Urinary bladder (tissue), 4 donors: ENCODE results near the gene KCNJ2. TPM values are rescaled to one million over a fixed set of nuclear protein-coding genes. Genes with fewer than 3 reads are reported as not detected.

Source experiments
- DNase-seq: peaks from one replicate; pipeline ENCODE4 v3.0.0-alpha.2; 2015; ENCODE audit errors: extremely low spot score
- H3K27ac ChIP-seq: one replicate; pipeline ENCODE4 v1.5.1; 2013; ENCODE audit warnings: low read depth, mild to moderate bottlenecking, moderate library complexity
- H3K36me3 ChIP-seq: one replicate; pipeline ENCODE4 v1.6.1; 2013; ENCODE audit warnings: mild to moderate bottlenecking, moderate library complexity; ENCODE audit not compliant: insufficient read depth
- H3K4me1 ChIP-seq: one replicate; pipeline ENCODE4 v1.6.1; 2013; ENCODE audit warnings: mild to moderate bottlenecking, moderate library complexity; ENCODE audit not compliant: insufficient read depth
- H3K4me3 ChIP-seq: one replicate; pipeline ENCODE4 v1.5.1; 2013; ENCODE audit warnings: low read depth, low read length
- WGBS: extraction: QIAGEN DNeasy Blood & Tissue Kit; methylation state at CpG from one replicate; pipeline ENCODE4 v1.1.7; 2013; 5-methylcytosine and 5-hydroxymethylcytosine counted together
- polyA plus RNA-seq: library from polyadenylated mRNA; stranded (reverse); fragments of 200-250 nt; gene quantifications from one replicate; pipeline ENCODE4 v1.2.3, GENCODE V29; 2013
- total RNA-seq: library from RNA; depleted of rRNA; stranded (reverse); fragments of >200 nt; gene quantifications from one replicate; pipeline ENCODE4 v1.2.3, GENCODE V29; 2014
- donor health status: healthy with polysubstance abuse.
- donor health status: healthy.

KCNJ2 gene
- total and polyA plus RNA-seq, 2 donors = 0.84 to 9.1 TPM

GRCh38 chr17:70201872-70202419 lies 32.6 kb downstream of the KCNJ2 start:
- no peak overlapping the region for H3K27ac ChIP-seq

GRCh38 chr17:70202840-70203239 lies 33.5 kb downstream of the KCNJ2 start:
- Histone ChIP-seq H3K27ac (no peak overlapping the region), H3K36me3 (no peaks in the 10 kb centered on the region), H3K4me1 (no peaks in the 10 kb centered on the region), H3K4me3 (no peak overlapping the region)
- 73% methylated on average over 2 of the region's 2 CpGs for WGBS
- no peak for DNase-seq

More at GRCh38 chr17:70201872-70202419, 32.6 kb downstream of the KCNJ2 start:
- Histone ChIP-seq H3K36me3 (no peaks in the 10 kb centered on the region), H3K4me3 (no peak overlapping the region), H3K4me1 (no peaks in the 10 kb centered on the region)
- DNase-seq = no peak
- WGBS = 65% methylated on average over 6 of the region's 6 CpGs

GRCh38 chr17:70204431-70204830 lies 35.1 kb downstream of the KCNJ2 start:
- no peak for DNase-seq
- Histone ChIP-seq H3K4me1 (no peaks in the 10 kb centered on the region), H3K27ac (no peak overlapping the region), H3K36me3 (no peaks in the 10 kb centered on the region), H3K4me3 (no peak overlapping the region)
- 93% methylated on average over 3 of the region's 3 CpGs for WGBS

DNA sequence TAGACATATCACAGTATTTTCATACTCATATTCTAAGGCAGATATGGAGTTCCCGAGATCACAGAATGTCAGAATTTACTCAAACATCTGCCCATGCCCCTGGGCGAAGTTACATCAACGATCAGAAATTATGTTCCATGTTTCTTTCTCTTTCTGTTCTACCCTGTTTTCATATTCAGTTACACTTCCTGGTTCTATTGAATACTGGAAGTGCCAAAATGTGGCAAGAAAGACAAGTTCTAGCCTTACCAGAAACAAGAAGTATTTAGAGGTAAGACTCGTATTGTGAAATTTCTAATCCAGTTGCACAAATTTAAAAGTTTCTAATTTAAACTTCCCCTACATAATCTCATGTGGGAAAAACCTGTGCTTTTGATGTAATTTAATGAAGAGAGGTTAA lies 36.1 kb downstream of the KCNJ2 start:
- no peak overlapping the region for H3K27ac ChIP-seq
- H3K36me3 ChIP-seq = no peaks in the 10 kb centered on the region
- H3K4me1 ChIP-seq = no peaks in the 10 kb centered on the region
- no peak for DNase-seq
- WGBS = 85% methylated on average over 4 of the region's 4 CpGs
- no peak overlapping the region for H3K4me3 ChIP-seq

DNA sequence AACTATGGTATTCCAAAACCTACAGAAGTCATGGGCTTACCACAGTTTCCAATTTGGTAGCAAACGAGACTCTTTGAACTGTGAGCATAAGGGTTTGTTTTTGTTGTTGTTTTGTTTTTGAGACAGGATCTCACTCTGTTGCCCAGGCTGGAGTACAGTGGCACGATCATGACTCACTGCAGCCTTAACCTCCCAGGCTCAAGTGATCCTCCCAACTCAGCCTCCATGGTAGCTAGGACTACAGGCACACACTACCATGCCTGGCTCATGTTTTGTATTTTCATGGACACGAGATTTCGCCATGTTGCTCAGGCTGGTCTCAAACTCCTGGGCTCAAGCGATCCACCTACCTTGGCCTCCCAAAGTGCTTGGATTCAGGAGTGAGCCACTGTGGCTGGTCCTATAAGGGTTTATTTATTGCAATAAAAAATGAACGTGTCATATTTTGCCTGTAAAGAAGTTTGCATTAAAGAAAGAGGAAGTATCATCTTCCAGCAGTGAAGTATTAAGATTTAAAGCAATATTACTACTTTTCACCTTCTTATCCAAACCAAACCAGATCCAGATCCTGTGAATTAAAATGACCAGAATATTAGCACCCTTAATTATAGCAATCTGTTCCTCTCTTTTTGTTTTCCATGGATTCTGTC lies 37.2 kb downstream of the KCNJ2 start:
- Histone ChIP-seq H3K4me1 (no peaks in the 10 kb centered on the region), H3K4me3 (no peak overlapping the region), H3K36me3 (no peaks in the 10 kb centered on the region), H3K27ac (no peak overlapping the region)
- no peak for DNase-seq
- WGBS = 80% methylated on average over 6 of the region's 6 CpGs

- Histone ChIP-seq H3K36me3 (no peaks in the 10 kb centered on the region), H3K27ac (no peak overlapping the region), H3K4me1 (no peaks in the 10 kb centered on the region), H3K4me3 (no peak overlapping the region)
- DNase-seq = no peak
- WGBS = 52% methylated on average over 1 of the region's 1 CpG
Observed at GRCh38 chr17:70207184-70207583, 37.9 kb downstream of the KCNJ2 start.

DNA sequence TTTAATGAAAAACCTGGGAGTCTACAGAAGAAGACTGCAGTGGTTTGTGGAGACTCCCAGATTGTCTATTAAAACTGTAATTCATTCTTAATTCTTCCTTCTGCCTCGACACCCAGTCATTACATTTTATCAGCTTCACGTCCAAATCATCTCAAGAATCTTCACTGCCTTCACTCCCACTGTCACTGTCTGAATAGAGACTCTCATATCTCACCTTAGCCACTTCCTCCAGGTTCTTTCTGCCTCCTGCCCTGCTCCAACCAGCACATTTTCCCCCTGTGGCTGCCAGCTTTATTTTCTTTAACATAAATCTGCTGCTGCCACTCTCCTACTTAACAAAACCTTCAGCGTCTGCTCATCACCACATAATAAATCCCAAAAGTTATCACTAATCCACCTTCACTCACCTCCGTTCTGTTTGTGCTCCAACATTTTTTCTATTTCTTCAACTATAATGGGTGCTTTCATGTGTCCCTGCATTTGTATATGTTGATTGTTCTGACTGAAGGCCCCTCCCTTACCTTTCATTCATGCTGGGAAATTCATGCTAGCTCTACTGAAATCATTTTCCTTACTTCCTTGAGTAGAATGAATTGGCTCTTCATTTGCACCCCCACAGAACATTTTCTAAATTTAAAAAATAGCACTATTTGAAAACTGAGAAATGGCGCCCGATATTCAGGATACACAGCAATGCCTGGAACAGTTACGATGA lies 38.9 kb downstream of the KCNJ2 start:
- H3K4me1 ChIP-seq = no peaks in the 10 kb centered on the region
- H3K27ac ChIP-seq = no peak overlapping the region
- no peak for DNase-seq
- H3K4me3 ChIP-seq = no peak overlapping the region
- WGBS = 76% methylated on average over 7 of the region's 7 CpGs
- no peaks in the 10 kb centered on the region for H3K36me3 ChIP-seq

DNA sequence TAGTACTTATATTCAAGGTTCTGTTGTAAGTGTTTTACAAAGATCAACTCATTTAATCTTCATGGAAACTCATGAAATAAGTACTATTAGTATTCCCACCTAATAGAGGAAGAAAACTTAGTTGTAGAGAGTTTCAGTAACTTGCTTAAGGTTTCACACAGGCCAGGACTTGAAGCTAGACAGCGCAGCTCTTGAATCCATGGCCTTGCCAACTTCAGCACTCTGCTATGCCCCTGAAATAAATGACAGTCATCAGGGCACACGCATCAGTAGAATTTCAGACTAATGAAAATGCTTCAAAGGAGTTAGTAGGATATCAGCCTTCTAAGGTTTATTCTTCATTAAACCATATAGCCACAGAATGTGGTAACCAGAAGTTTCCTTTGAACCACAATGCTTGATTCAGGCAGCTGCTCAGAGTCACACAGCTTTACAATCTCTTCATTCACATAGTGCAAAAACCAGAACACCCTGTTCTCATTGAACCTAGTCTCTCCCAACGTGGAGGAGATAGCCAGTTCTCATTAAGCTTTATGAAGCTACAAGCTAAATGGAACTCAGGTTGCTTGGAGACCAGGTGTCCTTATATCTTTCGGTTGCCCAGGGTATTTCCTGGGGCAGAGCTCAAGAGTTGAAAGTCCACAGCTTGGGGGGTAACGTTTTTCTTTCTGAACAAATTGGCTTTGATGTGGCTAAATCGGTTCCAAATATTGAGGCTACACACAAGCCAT lies 39.7 kb downstream of the KCNJ2 start:
- Histone ChIP-seq H3K27ac (no peak overlapping the region), H3K36me3 (no peaks in the 10 kb centered on the region), H3K4me1 (no peaks in the 10 kb centered on the region), H3K4me3 (no peak overlapping the region)
- no peak for DNase-seq
- 74% methylated on average over 6 of the region's 6 CpGs for WGBS

- no peak for DNase-seq
- Histone ChIP-seq H3K4me3 (no peak overlapping the region), H3K27ac (no peak overlapping the region), H3K36me3 (no peaks in the 10 kb centered on the region), H3K4me1 (no peaks in the 10 kb centered on the region)
- 85% methylated on average over 4 of the region's 4 CpGs for WGBS
Observed at GRCh38 chr17:70215656-70216055, 46.3 kb downstream of the KCNJ2 start.

GRCh38 chr17:70217571-70217970 lies 48.2 kb downstream of the KCNJ2 start:
- H3K27ac ChIP-seq = no peak overlapping the region
- DNase-seq = no peak
- 77% methylated on average over 1 of the region's 1 CpG for WGBS
- H3K36me3 ChIP-seq = no peaks in the 10 kb centered on the region
- no peak overlapping the region for H3K4me3 ChIP-seq
- H3K4me1 ChIP-seq = no peaks in the 10 kb centered on the region

GRCh38 chr17:70225276-70225675 lies 55.9 kb downstream of the KCNJ2 start:
- no peak overlapping the region for H3K27ac ChIP-seq
- H3K4me3 ChIP-seq = no peak overlapping the region
- H3K36me3 ChIP-seq = no peaks in the 10 kb centered on the region
- no peaks in the 10 kb centered on the region for H3K4me1 ChIP-seq
- WGBS = 71% methylated on average over 4 of the region's 4 CpGs
- DNase-seq = no peak
